GM19463 (cell line): Measurements from ENCODE around the gene OR6K2.
"Not testable (repeated sequence)": the region's sequence is repeated elsewhere in the genome, so short reads cannot be mapped to it uniquely, and the experiment has no call there.

Experiments
- ATAC-seq: cut with Tn5 transposase; IDR thresholded peaks from one replicate; pipeline ENCODE4 v1.9.1; 2021; ENCODE audit warnings: mild to moderate bottlenecking, moderate library complexity; ENCODE audit not compliant: unreplicated experiment

OR6K2 gene

GRCh38 chr1:158700552-158700951, at the start of gene OR6K2:
OR6K2 (minus strand) TSS chr1:158700652; CDS start chr1:158700652, 0 bp downstream.
- ATAC-seq, result no peak

GRCh38 chr1:158735848-158736247, 35.4 kb upstream of the OR6K2 start:
- ATAC-seq, result no peak

- no peak for ATAC-seq
Measured at GRCh38 chr1:158732524-158732923, 32.1 kb upstream of the OR6K2 start.

- ATAC-seq, result no peak
Measured at GRCh38 chr1:158731707-158732106, 31.3 kb upstream of the OR6K2 start.

- ATAC-seq, result no peak
Measured at GRCh38 chr1:158730453-158730852, 30.0 kb upstream of the OR6K2 start.

- ATAC-seq, result no peak
Measured at GRCh38 chr1:158728510-158729225, 28.2 kb upstream of the OR6K2 start.

- ATAC-seq, result no peak
Measured at GRCh38 chr1:158724442-158724841, 24.0 kb upstream of the OR6K2 start.

GRCh38 chr1:158720620-158721019, 20.2 kb upstream of the OR6K2 start, which contains the start of gene OR6K3:
OR6K3 (minus strand) TSS chr1:158720720; CDS start chr1:158718115, 2,605 bp downstream.
- ATAC-seq, result no peak

GRCh38 chr1:158719664-158720063, 19.2 kb upstream of the OR6K2 start:
- ATAC-seq, result no peak

- ATAC-seq, result no peak
Measured at GRCh38 chr1:158717344-158717743, 16.9 kb upstream of the OR6K2 start.

GRCh38 chr1:158716335-158716734, 15.9 kb upstream of the OR6K2 start:
- no peak for ATAC-seq

- ATAC-seq, result no peak
Measured at GRCh38 chr1:158714754-158715153, 14.3 kb upstream of the OR6K2 start.

GRCh38 chr1:158711098-158711497, 10.6 kb upstream of the OR6K2 start:
- ATAC-seq, result no peak

- no peak for ATAC-seq
Measured at GRCh38 chr1:158706096-158706495, 5.6 kb upstream of the OR6K2 start.

- no peak for ATAC-seq
Measured at GRCh38 chr1:158694596-158694995, 5.9 kb downstream of the OR6K2 start.

GRCh38 chr1:158692356-158692755, 8.1 kb downstream of the OR6K2 start:
- ATAC-seq, result no peak

GRCh38 chr1:158691907-158692306, 8.5 kb downstream of the OR6K2 start:
- ATAC-seq, result no peak

GRCh38 chr1:158691149-158691548, 9.3 kb downstream of the OR6K2 start:
- ATAC-seq, result not testable (repeated sequence)

GRCh38 chr1:158689875-158690274, 10.6 kb downstream of the OR6K2 start:
- ATAC-seq, result no peak

- no peak for ATAC-seq
Measured at GRCh38 chr1:158689110-158689509, 11.3 kb downstream of the OR6K2 start.

- not testable (repeated sequence) for ATAC-seq
Measured at GRCh38 chr1:158688343-158688742, 12.1 kb downstream of the OR6K2 start.

- ATAC-seq, result no peak
Measured at GRCh38 chr1:158687037-158687436, 13.4 kb downstream of the OR6K2 start.
